Tibial nerve (tissue), 4 donors: ENCODE results near the gene CDC25B.

Experiments used
- CTCF ChIP-seq, 5 experiments: fragments of 200-600 bp in 3 of 5; fragments of 450-650 bp in 2 of 5; sonication (generic) in 3 of 5; IDR thresholded peaks; one replicate each; pipeline ENCODE4 v1.5.1; 2016 to 2019; ENCODE audit warnings: antibody characterized with exemption in 5 of 5, mild to moderate bottlenecking in 3 of 5, moderate library complexity in 2 of 5
- EP300 ChIP-seq, 2 donors: sonication (generic); formaldehyde crosslinking; IDR thresholded peaks; one replicate each; pipeline ENCODE4 v1.6.1; 2017; ENCODE audit warnings: antibody characterized with exemption in 2 of 2, mild to moderate bottlenecking in 1 of 2
- POLR2A ChIP-seq, 2 donors: fragments of 450-650 bp; IDR thresholded peaks; one replicate each; pipeline ENCODE4 v1.6.1; 2017; ENCODE audit warnings: antibody characterized with exemption in 2 of 2, mild to moderate bottlenecking in 2 of 2, moderate library complexity in 2 of 2

GRCh38 chr20:3775457-3776108 lies 20.5 kb upstream of the CDC25B start:
- TF ChIP-seq POLR2A (IDR thresholded peaks at IDR 0.05) = no peak
- TF ChIP-seq CTCF (IDR thresholded peaks at IDR 0.05) = no peak
- TF ChIP-seq EP300 (IDR thresholded peaks at IDR 0.05) = no peak
